CD4-positive, alpha-beta T cell treated with Interleukin-6 at 100 ng/mL for 8 hours (primary cell): Measurements from ENCODE around the gene PCSK6.
"Not testable (repeated sequence)": the region's sequence is repeated elsewhere in the genome, so short reads cannot be mapped to it uniquely, and the experiment has no call there.

ENCODE experiments used
- DNase-seq: peaks from one replicate; pipeline ENCODE4 v3.0.0-alpha.2; 2020; ENCODE audit warnings: mixed read lengths, low spot score

The PCSK6 gene

DNA sequence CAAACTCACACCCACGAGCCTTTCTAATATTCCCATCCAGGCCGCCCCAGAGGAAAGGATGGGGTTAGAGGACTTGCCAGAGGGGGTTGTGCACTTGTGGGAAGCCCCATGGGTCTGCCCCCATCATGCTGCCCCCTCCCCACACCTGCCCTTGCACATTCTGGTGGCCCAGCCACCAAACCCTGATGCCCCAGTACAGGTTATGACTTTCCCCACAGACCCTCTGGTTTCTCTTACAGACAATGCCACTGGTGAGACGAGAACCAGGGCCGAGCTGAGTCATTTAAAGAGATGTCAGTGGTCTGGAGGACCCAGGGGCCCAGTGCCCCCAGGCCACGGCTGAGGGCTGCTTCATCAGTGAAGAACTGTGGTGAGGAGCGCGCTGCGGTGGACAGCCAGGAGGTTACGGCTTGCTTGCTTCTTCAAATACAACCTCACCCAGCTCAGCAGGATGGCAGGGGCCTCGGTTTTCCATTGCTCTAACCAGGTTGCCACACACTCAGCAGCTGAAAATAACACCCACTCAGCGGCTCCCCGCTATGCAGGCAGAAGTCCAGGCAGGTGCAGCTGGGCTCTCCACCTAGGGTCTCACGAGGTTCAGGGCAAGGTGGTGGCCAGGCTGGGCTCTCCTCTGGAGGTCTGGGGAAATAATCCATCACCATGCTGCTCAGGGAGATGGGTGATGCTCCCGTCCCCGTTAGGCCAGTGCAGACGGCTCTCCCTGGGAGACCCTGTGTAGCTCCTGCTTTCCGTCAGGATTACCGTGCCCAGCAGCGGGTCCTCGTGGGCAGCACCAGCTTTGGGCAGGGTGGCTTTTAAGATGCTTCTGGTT, 180.7 kb downstream of the PCSK6 start:
- no peak for DNase-seq

- no peak for DNase-seq
Measured at GRCh38 chr15:101307897-101308603, 181.5 kb downstream of the PCSK6 start.

- DNase-seq: no peak
Measured at GRCh38 chr15:101307048-101307896, 182.2 kb downstream of the PCSK6 start.

DNA sequence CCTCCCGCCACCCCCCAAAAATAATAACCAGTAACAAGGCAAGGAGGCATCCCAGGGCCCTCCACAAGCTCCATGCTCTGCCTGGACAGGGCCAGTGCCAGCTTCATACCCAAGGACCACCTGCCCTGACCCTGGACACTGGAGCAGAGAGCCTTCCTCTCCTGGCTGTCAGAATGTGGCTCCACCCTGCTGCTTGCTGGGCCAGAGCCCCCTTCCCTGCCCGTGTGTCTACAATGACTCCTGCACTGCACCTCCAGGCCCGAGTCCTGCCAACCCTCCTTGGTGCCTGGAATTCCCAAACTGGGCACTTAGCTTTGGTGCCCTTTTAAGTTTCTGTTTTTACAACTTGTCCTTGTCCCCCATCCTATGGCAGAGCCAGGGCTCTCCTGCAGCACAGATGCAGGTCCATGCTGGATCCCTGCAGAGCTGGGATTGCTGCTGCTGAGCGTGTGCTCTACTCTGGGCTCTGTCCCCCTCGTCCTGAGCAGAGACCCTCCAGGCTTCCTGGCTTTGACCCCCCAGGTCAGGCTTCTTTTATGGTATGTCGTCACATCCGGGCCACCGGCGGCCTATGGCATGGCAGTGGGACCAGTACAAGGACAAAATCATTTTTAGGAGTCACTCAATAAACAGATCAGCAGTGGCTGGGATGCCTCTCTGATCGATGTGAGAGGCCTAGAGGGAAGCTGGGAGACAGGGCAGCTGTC, 183.0 kb downstream of the PCSK6 start:
- DNase-seq: no peak

DNA sequence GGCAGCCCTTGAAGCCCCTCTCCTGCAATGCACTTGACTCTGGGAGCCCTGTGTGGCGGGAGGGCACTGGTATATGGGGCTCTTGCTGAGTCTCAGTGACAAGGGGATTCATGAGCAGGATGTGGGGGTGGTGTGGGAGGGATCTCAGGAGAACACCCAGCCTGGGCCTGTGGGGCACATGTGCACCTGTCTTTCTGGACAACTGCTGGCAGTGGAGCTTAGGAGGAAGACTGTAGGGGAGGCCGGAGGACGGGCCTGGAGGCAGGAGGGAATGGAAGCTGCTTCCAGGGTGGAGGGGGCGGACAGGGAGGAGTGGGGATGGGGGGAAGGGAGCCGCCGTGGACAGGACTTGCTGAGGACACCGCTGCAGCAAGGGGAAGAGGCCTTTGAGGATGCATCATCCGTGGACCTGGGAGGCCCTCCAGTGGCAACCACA, 183.7 kb downstream of the PCSK6 start:
- no peak for DNase-seq

- no peak for DNase-seq
Measured at GRCh38 chr15:101303408-101303807, 186.1 kb downstream of the PCSK6 start.

DNA sequence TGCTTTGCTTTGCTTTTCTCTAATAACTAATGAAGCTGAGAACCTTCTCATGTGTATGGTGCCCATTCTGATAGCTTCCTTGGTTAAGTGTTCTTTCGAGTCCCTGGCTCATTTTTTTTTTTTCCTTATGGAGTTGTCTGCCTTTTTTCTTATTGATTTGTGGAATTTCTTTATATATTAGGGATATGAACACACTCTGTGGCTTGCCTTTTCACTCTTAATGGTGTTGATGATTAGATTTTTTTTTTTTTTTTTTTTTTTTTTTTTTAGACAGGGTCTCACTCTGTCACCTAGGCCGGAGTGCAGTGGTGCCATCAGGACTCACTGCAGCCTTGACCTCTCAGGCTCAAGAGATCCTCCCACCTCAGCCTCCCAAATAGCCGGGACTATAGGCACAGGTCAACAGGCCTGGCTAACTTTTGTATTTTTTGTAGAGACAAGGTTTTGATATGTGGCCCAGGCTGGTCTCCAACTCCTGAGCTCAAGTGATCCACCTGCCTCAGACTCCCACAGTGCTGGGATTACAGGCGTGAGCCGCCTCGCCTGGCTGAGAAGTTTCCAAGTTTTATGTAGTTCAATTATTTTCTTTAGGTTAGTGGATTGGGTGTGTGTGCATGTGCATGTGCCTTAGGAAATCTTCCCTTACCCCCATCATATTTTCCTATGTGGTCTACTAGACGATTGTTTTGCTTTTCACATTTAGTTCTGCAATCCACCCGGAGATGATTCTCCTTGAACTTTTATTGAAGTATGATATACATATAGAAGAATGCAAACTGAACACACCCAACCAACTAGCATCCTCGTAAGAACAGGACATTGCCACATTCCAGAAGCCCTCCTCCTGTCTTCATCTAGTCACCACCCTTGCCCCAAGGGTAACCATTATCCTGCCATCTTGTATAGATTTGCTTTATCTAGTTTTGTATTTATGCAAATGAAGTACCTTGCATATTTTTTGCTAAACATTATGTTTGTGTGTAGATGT, 192.8 kb downstream of the PCSK6 start:
- no peak for DNase-seq

- no peak for DNase-seq
Measured at GRCh38 chr15:101295607-101296161, 193.8 kb downstream of the PCSK6 start.

DNA sequence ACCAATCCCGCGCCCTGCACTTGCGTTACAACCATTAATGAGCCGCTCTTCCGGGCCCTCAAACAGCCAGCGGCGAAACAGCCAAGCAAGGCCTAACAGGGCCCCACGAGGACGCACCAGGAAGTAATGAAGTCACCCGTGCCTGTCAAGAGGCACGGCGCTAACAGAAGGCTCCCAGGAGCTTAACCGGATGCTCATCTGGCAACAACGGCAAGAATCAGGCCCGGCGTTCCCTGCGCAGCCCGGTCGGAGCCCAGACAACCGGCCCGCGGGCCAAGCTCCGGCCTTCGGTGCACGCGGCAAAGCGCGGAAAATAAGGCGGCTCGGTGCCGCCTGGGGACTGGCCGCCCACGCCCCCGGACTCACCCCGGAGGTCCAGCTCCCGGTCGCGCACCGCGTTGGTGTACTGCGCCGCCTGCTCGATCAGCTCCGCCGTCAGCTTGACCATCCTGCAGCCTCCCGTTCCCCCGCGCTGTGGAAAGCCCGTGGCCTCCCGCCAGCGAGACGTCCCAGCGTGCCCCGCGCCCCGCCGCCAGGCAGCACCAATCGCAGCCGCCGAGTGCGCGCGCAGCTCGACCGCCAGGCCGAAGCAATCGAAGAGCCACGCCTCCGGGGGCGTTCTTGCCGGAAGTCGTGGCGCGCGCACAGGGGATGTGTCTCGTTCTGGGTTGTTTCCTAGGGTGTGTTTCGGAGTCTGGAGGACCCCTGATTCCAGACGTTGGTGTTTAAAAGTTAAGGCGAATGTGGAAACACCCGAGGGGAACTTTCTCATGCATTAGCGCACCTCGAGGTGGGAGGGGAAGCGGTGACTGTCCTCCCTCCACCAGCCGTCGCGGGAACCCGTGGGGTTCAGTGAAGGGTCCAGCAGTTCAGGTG, 194.5 kb downstream of the PCSK6 start, which contains the start of gene SNRPA1:
Gene SNRPA1, minus strand, starts transcription at position 518 of the 876 bp plus-strand sequence. Its CDS starts 70 bp downstream, at position 448.
- DNase-seq: peak; percentile 94

- DNase-seq: no peak
Measured at GRCh38 chr15:101293122-101293521, 196.4 kb downstream of the PCSK6 start.

GRCh38 chr15:101288905-101289513, 200.5 kb downstream of the PCSK6 start:
- DNase-seq: peak; percentile 44

DNA sequence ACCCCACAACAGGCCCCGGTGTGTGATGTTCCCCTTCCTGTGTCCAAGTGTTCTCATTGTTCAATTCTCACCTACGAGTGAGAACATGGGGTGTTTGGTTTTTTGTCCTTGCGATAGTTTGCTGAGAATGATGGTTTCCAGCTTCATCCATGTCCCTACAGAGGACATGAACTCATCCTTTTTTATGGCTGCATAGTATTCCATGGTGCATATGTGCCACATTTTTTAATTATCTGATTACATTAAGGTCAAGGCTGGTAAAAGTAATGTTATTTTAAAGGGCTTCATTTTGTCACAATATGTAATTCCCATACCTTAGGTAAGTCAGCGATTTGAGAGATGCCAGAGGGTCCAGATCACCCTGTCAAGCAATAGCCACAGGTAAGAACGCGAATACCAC, 202.2 kb downstream of the PCSK6 start:
- DNase-seq: not testable (repeated sequence)

- no peak for DNase-seq
Measured at GRCh38 chr15:101286471-101287114, 202.9 kb downstream of the PCSK6 start.

- no peak for DNase-seq
Measured at GRCh38 chr15:101283931-101284330, 205.6 kb downstream of the PCSK6 start.

- no peak for DNase-seq
Measured at GRCh38 chr15:101280007-101280406, 209.5 kb downstream of the PCSK6 start.

DNA sequence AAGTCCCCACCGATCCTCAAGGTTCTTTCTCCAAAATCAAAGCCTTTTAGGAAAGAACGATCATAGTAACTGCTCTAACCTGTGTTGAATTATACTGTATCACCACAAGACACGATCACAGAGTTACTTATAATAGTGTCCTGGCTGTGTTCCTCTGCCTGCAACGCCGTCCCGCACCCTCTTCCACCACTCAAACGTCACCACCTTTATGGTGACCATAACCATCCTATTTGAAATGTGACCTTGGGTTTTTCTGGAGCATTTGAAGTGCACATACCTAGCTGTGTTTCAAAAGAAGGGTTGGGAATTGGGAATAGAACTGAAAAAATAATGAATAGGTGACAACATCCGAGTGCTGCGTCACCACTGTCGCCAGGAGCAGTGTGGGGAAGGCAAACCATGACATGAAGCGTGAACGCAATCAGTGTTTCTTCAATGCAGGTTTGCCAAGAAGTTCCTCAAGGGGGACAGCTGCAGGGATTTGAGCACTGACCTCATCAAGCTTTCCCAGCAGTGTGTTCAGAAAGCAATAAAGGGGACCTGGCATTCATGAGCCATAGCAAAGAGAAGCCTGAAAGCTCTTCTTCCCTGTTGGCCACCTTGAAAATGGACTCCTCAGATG, 211.5 kb downstream of the PCSK6 start:
- DNase-seq: no peak

DNA sequence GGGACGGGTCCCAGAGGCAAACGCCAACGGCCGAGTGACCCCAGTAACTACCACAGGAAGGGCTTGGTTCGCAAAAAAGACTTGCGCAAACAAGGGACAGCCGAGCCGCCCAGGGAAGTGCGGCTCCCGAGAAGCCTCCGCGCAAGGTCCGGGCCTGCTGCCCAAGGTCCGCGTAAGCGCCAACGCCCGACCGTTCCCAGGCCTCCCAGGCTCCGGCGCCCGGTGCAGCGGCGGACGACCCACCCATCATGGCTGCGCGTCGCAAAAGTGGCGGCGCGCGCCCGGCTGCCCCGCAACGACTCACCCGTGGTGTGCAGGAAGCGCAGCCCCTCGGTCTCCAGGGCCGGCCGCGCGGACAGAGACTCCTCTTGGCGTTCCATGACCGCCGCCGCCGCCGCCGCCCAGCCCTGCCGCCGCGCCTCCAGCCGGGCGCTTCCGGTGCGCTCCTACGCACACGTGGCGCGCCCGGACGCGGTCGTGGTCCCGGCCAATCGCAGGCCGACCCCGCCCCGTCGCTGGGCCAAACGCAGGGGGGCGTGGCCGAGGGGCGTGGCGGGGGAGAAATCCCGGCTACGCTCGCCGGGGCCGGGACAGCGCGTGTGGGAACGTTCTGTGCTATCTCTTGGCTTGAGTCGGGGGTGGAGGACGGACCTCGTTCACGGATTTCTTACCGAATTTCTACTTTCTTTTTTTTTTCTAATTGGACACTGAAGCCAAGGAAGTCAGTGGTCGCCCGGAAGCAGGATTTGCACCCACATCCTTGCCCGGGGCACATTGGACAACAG, 212.3 kb downstream of the PCSK6 start, which contains the start of gene SELENOS:
Gene SELENOS, minus strand, starts transcription at position 448 of the 785 bp plus-strand sequence. Its CDS starts 68 bp downstream, at position 380.
- DNase-seq: peak; percentile 81
